SK-N-SH (cell line): ENCODE data around the gene EML2. TPM values are rescaled to one million over a fixed set of nuclear protein-coding genes. Genes with fewer than 3 reads are reported as not detected.
A peak's percentile ranks its signal among the peaks of the same experiment; 100 is the strongest.

ENCODE experiments used
- CTCF ChIA-PET: fragments of 300-600, 350-600 bp; formaldehyde crosslinking; extraction: SDS; loops from one replicate; lab custom pipeline; 2021; lab: Yijun Ruan, JAX
- POLR2A ChIA-PET: fragments of 350-600 bp; sonication (Branson Sonifier 250); formaldehyde crosslinking; extraction: SDS; loops from one replicate; lab custom pipeline; 2020; ENCODE audit warnings: antibody characterized with exemption, inconsistent platforms; lab: Yijun Ruan, JAX
- DNase-seq: peaks from one replicate; pipeline ENCODE4 v3.0.0; 2012
- H2AFZ ChIP-seq: fragments of 200-600 bp; sonication (generic); 2 replicates; pipeline ENCODE4 v1.8.1; 2016; ENCODE audit warnings: antibody characterized with exemption, mild to moderate bottlenecking, low read depth
- H3F3A ChIP-seq: fragments of 200-600 bp; sonication (generic); replicated peaks from 2 replicates; pipeline ENCODE3; 2016; ENCODE audit warnings: antibody characterized with exemption, mild to moderate bottlenecking; ENCODE audit not compliant: insufficient read depth
- H3K27ac ChIP-seq, 2 experiments: fragments of 200-500 bp in 1 of 2; fragments of 200-600 bp in 1 of 2; sonication (Bioruptor generic) in 1 of 2; sonication (generic), shearing (Covaris generic) in 1 of 2; 2 replicates each; pipeline versions ENCODE4 v1.5.1 to v1.6.1; 2014 to 2016; ENCODE audit warnings: low read depth in 2 of 2, inconsistent platforms in 1 of 2, low read length in 1 of 2, mild to moderate bottlenecking in 1 of 2, mixed read lengths in 1 of 2
- H3K27me3 ChIP-seq: fragments of 200-600 bp; sonication (generic), shearing (Covaris generic); 2 replicates; pipeline ENCODE4 v1.6.1; 2016; ENCODE audit warnings: mixed run types; ENCODE audit not compliant: insufficient read depth
- H3K36me3 ChIP-seq, 2 experiments: fragments of 200-500 bp in 1 of 2; fragments of 200-600 bp in 1 of 2; sonication (Bioruptor generic) in 1 of 2; sonication (generic) in 1 of 2; replicated peaks in 1 of 2; 2 replicates each; pipeline versions ENCODE3 to v1.5.1; 2014 to 2016; ENCODE audit warnings: low read length in 1 of 2, mild to moderate bottlenecking in 1 of 2; ENCODE audit not compliant: insufficient read depth in 2 of 2, control insufficient read depth in 1 of 2
- H3K4me1 ChIP-seq, 2 experiments: fragments of 200-500 bp in 1 of 2; fragments of 200-600 bp in 1 of 2; sonication (Bioruptor generic) in 1 of 2; sonication (generic), shearing (Covaris generic) in 1 of 2; 2 replicates each; pipeline versions ENCODE4 v1.5.1 to v1.6.1; 2014 to 2016; ENCODE audit warnings: low read depth in 1 of 2, low read length in 1 of 2, mixed run types in 1 of 2; ENCODE audit not compliant: insufficient read depth in 2 of 2, control insufficient read depth in 1 of 2
- H3K4me2 ChIP-seq: fragments of 200-600 bp; sonication (generic), shearing (Covaris generic); 2 replicates; pipeline ENCODE4 v1.6.1; 2017; ENCODE audit warnings: mixed run types
- H3K4me3 ChIP-seq, 2 experiments: fragments of 200-500 bp in 1 of 2; fragments of 200-600 bp in 1 of 2; sonication (Bioruptor generic) in 1 of 2; sonication (generic), shearing (Covaris generic) in 1 of 2; 2 replicates each; pipeline versions ENCODE4 v1.5.1 to v1.8.1; 2014 to 2016; ENCODE audit warnings: low read depth in 2 of 2, inconsistent platforms in 1 of 2, low read length in 1 of 2, mild to moderate bottlenecking in 1 of 2, mixed read lengths in 1 of 2, moderate library complexity in 1 of 2
- H3K79me2 ChIP-seq: fragments of 200-600 bp; sonication (generic); 2 replicates; pipeline ENCODE4 v1.8.1; 2017; ENCODE audit warnings: mild to moderate bottlenecking; ENCODE audit not compliant: insufficient read depth
- H3K9ac ChIP-seq: fragments of 200-600 bp; sonication (generic); 2 replicates; pipeline ENCODE4 v1.6.1; 2017; ENCODE audit warnings: mixed run types
- H3K9me2 ChIP-seq: fragments of 200-600 bp; sonication (generic); 2 replicates; pipeline ENCODE4 v1.6.1; 2017; ENCODE audit warnings: mixed run types
- H3K9me3 ChIP-seq: fragments of 200-600 bp; sonication (generic); 2 replicates; pipeline ENCODE4 v1.6.1; 2017; ENCODE audit warnings: mixed run types, mild to moderate bottlenecking, moderate library complexity
- H4K20me1 ChIP-seq: fragments of 200-600 bp; sonication (generic); 2 replicates; pipeline ENCODE4 v1.6.1; 2017; ENCODE audit warnings: mild to moderate bottlenecking, mixed run types; ENCODE audit not compliant: insufficient read depth
- CHD2 ChIP-seq: fragments of 150-350 bp; IDR thresholded peaks from 2 replicates; pipeline ENCODE4 v1.6.1; 2018; ENCODE audit warnings: low read length; ENCODE audit not compliant: partially characterized antibody
- CTCF ChIP-seq: fragments of 200-600 bp; sonication (generic); IDR thresholded peaks from 2 replicates; pipeline ENCODE4 v1.6.1; 2017; ENCODE audit warnings: antibody characterized with exemption, mild to moderate bottlenecking, moderate library complexity
- FOXJ3 ChIP-seq: sonication (generic); formaldehyde crosslinking; IDR thresholded peaks from 2 replicates; pipeline ENCODE4 v1.5.1; 2020; ENCODE audit warnings: mild to moderate bottlenecking, missing genetic modification reagents
- FOXM1 ChIP-seq: IDR thresholded peaks from 2 replicates; pipeline ENCODE4 v1.4.0; 2012; ENCODE audit warnings: low read depth, mild to moderate bottlenecking
- GABPA ChIP-seq: IDR thresholded peaks from 2 replicates; pipeline ENCODE4 v1.4.0; 2012; ENCODE audit warnings: low read depth, mild to moderate bottlenecking
- JUND ChIP-seq: IDR thresholded peaks from 2 replicates; pipeline ENCODE4 v1.4.0; 2012
- MAX ChIP-seq: IDR thresholded peaks from 2 replicates; pipeline ENCODE4 v1.4.0; 2012; ENCODE audit warnings: low read depth
- MXI1 ChIP-seq: IDR thresholded peaks from 2 replicates; pipeline ENCODE4 v1.6.1; 2012; ENCODE audit warnings: mild to moderate bottlenecking, low read depth, low read length, improper control_type of control experiment
- NFIC ChIP-seq: IDR thresholded peaks from 2 replicates; pipeline ENCODE4 v1.4.0; 2012; ENCODE audit warnings: borderline replicate concordance
- NRF1 ChIP-seq: IDR thresholded peaks from 2 replicates; pipeline ENCODE4 v1.6.1; 2012; ENCODE audit warnings: low read depth, mild to moderate bottlenecking, low read length
- RCOR1 ChIP-seq: fragments of 150-350 bp; IDR thresholded peaks from 2 replicates; pipeline ENCODE4 v1.6.1; 2017; ENCODE audit warnings: antibody characterized with exemption, low read length
- RFX5 ChIP-seq: IDR thresholded peaks from 2 replicates; pipeline ENCODE4 v1.6.1; 2012; ENCODE audit warnings: mild to moderate bottlenecking, improper control_type of control experiment, low read length
- RXRA ChIP-seq: IDR thresholded peaks from 2 replicates; pipeline ENCODE4 v1.4.0; 2012; ENCODE audit warnings: low read depth, mild to moderate bottlenecking, borderline replicate concordance
- SIN3A ChIP-seq: IDR thresholded peaks from 2 replicates; pipeline ENCODE4 v1.6.1; 2012; ENCODE audit warnings: low read depth, mild to moderate bottlenecking, low read length, moderate library complexity, borderline replicate concordance
- SMC3 ChIP-seq: IDR thresholded peaks from 2 replicates; pipeline ENCODE4 v1.6.1; 2012; ENCODE audit warnings: low read depth, low read length, improper control_type of control experiment
- TCF12 ChIP-seq: IDR thresholded peaks from 2 replicates; pipeline ENCODE4 v1.4.0; 2012
- TEAD4 ChIP-seq: IDR thresholded peaks from 2 replicates; pipeline ENCODE4 v1.4.0; 2012; ENCODE audit warnings: mild to moderate bottlenecking, borderline replicate concordance; ENCODE audit not compliant: insufficient read depth
- USF1 ChIP-seq: IDR thresholded peaks from 2 replicates; pipeline ENCODE4 v1.4.0; 2012; ENCODE audit warnings: low read depth, borderline replicate concordance
- YY1 ChIP-seq: IDR thresholded peaks from 2 replicates; pipeline ENCODE4 v1.4.0; 2012; ENCODE audit warnings: low read depth, mild to moderate bottlenecking
- ZBTB33 ChIP-seq: IDR thresholded peaks from 2 replicates; pipeline ENCODE4 v1.4.0; 2012; ENCODE audit warnings: low read depth, borderline replicate concordance
- WGBS: methylation state at CpG from one replicate; pipeline ENCODE4 v1.1.6; 2017; ENCODE audit warnings: low lambda C conversion rate; 5-methylcytosine and 5-hydroxymethylcytosine counted together
- polyA plus RNA-seq, 3 experiments: library from polyadenylated mRNA; depleted of rRNA; stranded (reverse); fragments of >200 nt; gene quantifications; 2 replicates each; pipeline ENCODE4 v1.2.3, GENCODE V29; 2012

Gene EML2
- polyA plus RNA-seq, 1 of the 3 experiments (the other 2 are of a cell fraction), result 12.4 TPM

GRCh38 chr19:45601524-45602374 is 37.4 kb downstream of the EML2 start, which contains the start of gene GPR4:
Gene GPR4, minus strand, starts transcription at chr19:45602212. Its CDS starts 10,346 bp downstream, at chr19:45591866.
- POLR2A ChIA-PET, result no interaction called here
- Histone ChIP-seq H3K9me2 (no peaks in the 10 kb centered on the region), H3K4me2 (peak within 1 kb of the TSS; percentile 16; the same call in 1 of the 2 replicates), H3K4me1 (peaks cover 0 to 8% of the 10 kb centered on the region in 2 experiments; a peak in 1 of 4 replicates), H4K20me1 (no peaks in the 10 kb centered on the region), H3K27ac (no peak within 1 kb of the TSS), H3K79me2 (no peaks in the 10 kb centered on the region), H3K27me3 (peaks cover 21% of the 10 kb centered on the region; the same call in 1 of the 2 replicates), H3K4me3 (peak within 1 kb of the TSS in 1 of 2 experiments; percentile 17; a peak in 2 of 4 replicates), H2AFZ (0 out of 2 replicates have a peak within 1 kb of the TSS, but pooled peaks have one; percentile 8), H3K9ac (no peak within 1 kb of the TSS), H3K9me3 (no peaks in the 10 kb centered on the region), H3K36me3 (no peaks in the 10 kb centered on the region), H3F3A (peaks cover 9% of the 10 kb centered on the region)
- DNase-seq, result peak; percentile 74
- TF ChIP-seq SIN3A (no peak), RFX5 (no peak), CTCF (no peak), CHD2 (no peak), NRF1 (no peak)
- 10% methylated on average over 30 of the region's 52 CpGs for WGBS
- CTCF ChIA-PET, result interaction anchor here (0.6 to 3.0 kb wide), 3 partner anchors 41 to 536 kb away, joined by 3 to 10 read pairs (median 3); partner anchors contain the start of gene QPCTL

- Histone ChIP-seq H2AFZ (no peak overlapping the region), H3K4me1 (peaks cover 0 to 7% of the 10 kb centered on the region in 2 experiments; a peak in 1 of 4 replicates), H3K79me2 (no peaks in the 10 kb centered on the region), H3K4me3 (no peak overlapping the region), H3K9ac (no peak overlapping the region), H3F3A (peaks cover 9% of the 10 kb centered on the region), H3K27ac (no peak overlapping the region), H3K36me3 (no peaks in the 10 kb centered on the region), H3K9me2 (no peaks in the 10 kb centered on the region), H3K4me2 (peak overlapping the region; percentile 16; the same call in 1 of the 2 replicates), H3K27me3 (peaks cover 21% of the 10 kb centered on the region; the same call in 1 of the 2 replicates), H4K20me1 (no peaks in the 10 kb centered on the region), H3K9me3 (no peaks in the 10 kb centered on the region)
- POLR2A ChIA-PET, result no interaction called here
- no peak for TF ChIP-seq RXRA
- no peak for TF ChIP-seq YY1
- no peak for TF ChIP-seq FOXM1
- no peak for TF ChIP-seq GABPA
- no peak for TF ChIP-seq RCOR1
- no peak for TF ChIP-seq MXI1
- no peak for TF ChIP-seq FOXJ3
- TF ChIP-seq USF1, result no peak
- no peak for TF ChIP-seq TCF12
- no peak for TF ChIP-seq NFIC
- TF ChIP-seq SMC3, result no peak
- no peak for TF ChIP-seq TEAD4
- no peak for TF ChIP-seq ZBTB33
- no peak for TF ChIP-seq JUND
- no peak for TF ChIP-seq MAX
- WGBS, result 44% methylated on average over 9 of the region's 10 CpGs
- no peak for DNase-seq
- CTCF ChIA-PET, result interaction anchor here (0.6 to 3.0 kb wide), 3 partner anchors 42 to 537 kb away, joined by 3 to 10 read pairs (median 3); partner anchors contain the start of gene QPCTL
These were observed 38.1 kb downstream of the EML2 start for GRCh38 chr19:45601115-45601514.
